IMR-90 (cell line): ENCODE measurements around the gene CTXN3. TPM values are rescaled to one million over a fixed set of nuclear protein-coding genes. Genes with fewer than 3 reads are reported as not detected.

Experiments
- ATAC-seq: fragments of 200-7000 bp; cut with Tn5 transposase; 2 replicates; pipeline ENCODE4 v1.9.1; 2020; ENCODE audit warnings: low read depth, mild to moderate bottlenecking, moderate library complexity
- BruUV-seq: library from RNA; stranded (reverse); fragments of 400-500 nt; replicated peaks from 2 replicates; lab custom pipeline; 2021; lab: Mats Ljungman, UMichigan
- CTCF ChIA-PET: fragments of 300-600 bp; formaldehyde crosslinking; extraction: SDS; loops from one replicate; lab custom pipeline; 2021; ENCODE audit warnings: antibody characterized with exemption; lab: Yijun Ruan, JAX
- POLR2A ChIA-PET: fragments of 300-600 bp; sonication (Branson Sonifier 250); formaldehyde crosslinking; loops from one replicate; lab custom pipeline; 2022; ENCODE audit warnings: antibody characterized with exemption; ENCODE audit not compliant: unreplicated experiment; lab: Charles Lee
- DNase-seq: peaks from one replicate; pipeline ENCODE4 v3.0.0; 2013
- H2AFZ ChIP-seq: replicated peaks from 2 replicates; pipeline ENCODE3; 2013; ENCODE audit warnings: low read length, mild to moderate bottlenecking; ENCODE audit not compliant: poor library complexity
- H2AK5ac ChIP-seq: 2 replicates; pipeline ENCODE4 v1.6.1; 2013; ENCODE audit warnings: low read depth, low read length, inconsistent platforms
- H2AK9ac ChIP-seq: replicated peaks from 2 replicates; pipeline ENCODE3; 2013; ENCODE audit warnings: mild to moderate bottlenecking, low read depth, low read length, moderate library complexity; ENCODE audit not compliant: poor library complexity
- H2BK120ac ChIP-seq: 2 replicates; pipeline ENCODE4 v1.6.1; 2013; ENCODE audit warnings: low read depth, low read length, inconsistent platforms
- H2BK15ac ChIP-seq: 3 replicates; pipeline ENCODE4 v1.6.1; 2013; ENCODE audit warnings: low read depth, low read length, inconsistent platforms
- H2BK20ac ChIP-seq: 2 replicates; pipeline ENCODE4 v1.6.1; 2013; ENCODE audit warnings: low read depth, mild to moderate bottlenecking, inconsistent platforms, low read length, moderate library complexity
- H2BK5ac ChIP-seq: 2 replicates; pipeline ENCODE4 v1.6.1; 2013; ENCODE audit warnings: mild to moderate bottlenecking, low read depth, low read length, inconsistent platforms; ENCODE audit not compliant: poor library complexity, severe bottlenecking
- H3K14ac ChIP-seq: replicated peaks from 2 replicates; pipeline ENCODE4 v1.6.1; 2013; ENCODE audit warnings: low read depth, low read length, inconsistent platforms
- H3K18ac ChIP-seq: 2 replicates; pipeline ENCODE4 v1.6.1; 2013; ENCODE audit warnings: low read depth, low read length, control low read depth
- H3K23ac ChIP-seq: 2 replicates; pipeline ENCODE4 v1.6.1; 2013; ENCODE audit warnings: low read depth, low read length, inconsistent platforms
- H3K27ac ChIP-seq: 2 replicates; pipeline ENCODE4 v1.5.1; 2013; ENCODE audit warnings: mild to moderate bottlenecking, control low read depth, low read length; ENCODE audit not compliant: insufficient read depth
- H3K27me3 ChIP-seq: 2 replicates; pipeline ENCODE4 v1.6.1; 2013; ENCODE audit warnings: low read length; ENCODE audit not compliant: control insufficient read depth, insufficient read depth
- H3K36me3 ChIP-seq: 2 replicates; pipeline ENCODE4 v1.6.1; 2013; ENCODE audit warnings: low read length, mixed read lengths; ENCODE audit not compliant: control insufficient read depth, insufficient read depth
- H3K4ac ChIP-seq: 2 replicates; pipeline ENCODE4 v1.6.1; 2013; ENCODE audit warnings: low read depth, low read length, inconsistent platforms
- H3K4me1 ChIP-seq: 2 replicates; pipeline ENCODE4 v1.6.1; 2013; ENCODE audit warnings: low read length, mixed read lengths; ENCODE audit not compliant: control insufficient read depth, insufficient read depth
- H3K4me2 ChIP-seq: 2 replicates; pipeline ENCODE4 v1.6.1; 2013; ENCODE audit warnings: low read depth, mild to moderate bottlenecking, control low read depth, low read length, moderate library complexity
- H3K4me3 ChIP-seq: 2 replicates; pipeline ENCODE4 v1.5.1; 2013; ENCODE audit warnings: low read depth, mild to moderate bottlenecking, control low read depth, low read length, moderate library complexity; ENCODE audit not compliant: insufficient read depth
- H3K56ac ChIP-seq: 2 replicates; pipeline ENCODE4 v1.6.1; 2013; ENCODE audit warnings: low read length, inconsistent platforms; ENCODE audit not compliant: insufficient read depth; ENCODE audit errors: extremely low read depth
- H3K79me1 ChIP-seq, 2 experiments: 2 replicates each; pipeline ENCODE4 v1.6.1; 2013; ENCODE audit warnings: low read length in 2 of 2, inconsistent platforms in 1 of 2, low read depth in 1 of 2
- H3K9ac ChIP-seq: 2 replicates; pipeline ENCODE4 v1.6.1; 2013; ENCODE audit warnings: low read depth, low read length, control low read depth
- H3K9me1 ChIP-seq: 2 replicates; pipeline ENCODE4 v1.6.1; 2013; ENCODE audit warnings: low read length, inconsistent platforms; ENCODE audit not compliant: insufficient read depth
- H3K9me3 ChIP-seq: 2 replicates; pipeline ENCODE4 v1.6.1; 2013; ENCODE audit warnings: low read length; ENCODE audit not compliant: control insufficient read depth, insufficient read depth
- H4K20me1 ChIP-seq: 2 replicates; pipeline ENCODE4 v1.6.1; 2013; ENCODE audit warnings: low read length, inconsistent platforms; ENCODE audit not compliant: insufficient read depth
- H4K5ac ChIP-seq: 2 replicates; pipeline ENCODE4 v1.6.1; 2013; ENCODE audit warnings: mild to moderate bottlenecking, low read depth, low read length, control low read depth
- H4K8ac ChIP-seq, 2 experiments: 2 replicates each; pipeline ENCODE4 v1.6.1; 2013; ENCODE audit warnings: low read depth in 2 of 2, low read length in 2 of 2, control low read depth in 1 of 2, inconsistent platforms in 1 of 2
- H4K91ac ChIP-seq: 2 replicates; pipeline ENCODE4 v1.6.1; 2013; ENCODE audit warnings: low read depth, low read length, inconsistent platforms; ENCODE audit not compliant: insufficient read depth
- BHLHE40 ChIP-seq: fragments of 150-350 bp; IDR thresholded peaks from 2 replicates; pipeline ENCODE4 v1.6.1; 2016; ENCODE audit warnings: mild to moderate bottlenecking, low read depth, low read length
- CEBPB ChIP-seq: IDR thresholded peaks from 2 replicates; pipeline ENCODE4 v1.6.1; 2012; ENCODE audit warnings: low read depth, low read length, improper control_type of control experiment
- CHD1 ChIP-seq: IDR thresholded peaks from 2 replicates; pipeline ENCODE4 v1.6.1; 2012; ENCODE audit warnings: low read depth, low read length, improper control_type of control experiment
- FOS ChIP-seq: fragments of 150-350 bp; IDR thresholded peaks from 2 replicates; pipeline ENCODE4 v1.6.1; 2016; ENCODE audit warnings: low read depth, low read length
- MAFK ChIP-seq: IDR thresholded peaks from 2 replicates; pipeline ENCODE4 v1.6.1; 2012; ENCODE audit warnings: low read depth, low read length, improper control_type of control experiment
- MAZ ChIP-seq: IDR thresholded peaks from 2 replicates; pipeline ENCODE4 v1.6.1; 2012; ENCODE audit warnings: low read depth, mild to moderate bottlenecking, low read length, improper control_type of control experiment, moderate library complexity, borderline replicate concordance
- MXI1 ChIP-seq: IDR thresholded peaks from 2 replicates; pipeline ENCODE4 v1.6.1; 2012; ENCODE audit warnings: low read depth, mild to moderate bottlenecking, low read length, moderate library complexity, borderline replicate concordance
- NFE2L2 ChIP-seq: fragments of 150-350 bp; IDR thresholded peaks from 2 replicates; pipeline ENCODE4 v1.6.1; 2016; ENCODE audit warnings: low read depth, mild to moderate bottlenecking, low read length
- POLR2A ChIP-seq: IDR thresholded peaks from 2 replicates; pipeline ENCODE4 v1.6.1; 2012; ENCODE audit warnings: mild to moderate bottlenecking, low read depth, low read length
- RAD21 ChIP-seq: IDR thresholded peaks from 2 replicates; pipeline ENCODE4 v1.6.1; 2012; ENCODE audit warnings: low read length, improper control_type of control experiment
- RCOR1 ChIP-seq: IDR thresholded peaks from 2 replicates; pipeline ENCODE4 v1.6.1; 2012; ENCODE audit warnings: mild to moderate bottlenecking, low read length, improper control_type of control experiment; ENCODE audit not compliant: insufficient replicate concordance
- RFX5 ChIP-seq: IDR thresholded peaks from 2 replicates; pipeline ENCODE4 v1.8.0; 2012; ENCODE audit warnings: low read depth, mild to moderate bottlenecking, low read length, moderate library complexity
- SMC3 ChIP-seq: fragments of 150-350 bp; IDR thresholded peaks from 2 replicates; pipeline ENCODE4 v1.6.1; 2016; ENCODE audit warnings: low read depth, mild to moderate bottlenecking, antibody characterized with exemption, low read length, moderate library complexity
- WGBS, 2 experiments: methylation state at CpG; one replicate each; pipeline versions ENCODE4 v1.1.5 to v1.1.7; 2013; ENCODE audit warnings: missing lambda C conversion rate in 2 of 2; ENCODE audit not compliant: insufficient read length in 1 of 2; ENCODE audit errors: extremely low coverage in 2 of 2; 5-methylcytosine and 5-hydroxymethylcytosine counted together
- dilution Hi-C: fragments of 300-500 bp; cut with HindIII; formaldehyde crosslinking; loops from one replicate; pipeline ENCODE4 v1.14.3; 2018; ENCODE audit warnings: low sequenced_read_pairs; ENCODE audit not compliant: unreplicated experiment
- in situ Hi-C: fragments of 300-500 bp; cut with MboI; formaldehyde crosslinking; loops from 3 replicates; pipeline ENCODE4 v1.14.3; 2019; ENCODE audit warnings: low sequenced_read_pairs, inconsistent platforms, mixed read lengths
- intact Hi-C: fragments of 100-400 bp; cut with micrococcal nuclease; formaldehyde crosslinking; loops from 2 replicates; pipeline ENCODE4 v1.10.0; 2022
- polyA plus RNA-seq, 3 experiments: library from polyadenylated mRNA; depleted of rRNA; stranded (reverse); fragments of >200 nt; gene quantifications; 2 replicates each; pipeline ENCODE4 v1.2.3, GENCODE V29; 2012; ENCODE audit warnings: low replicate concordance in 1 of 3
- total RNA-seq: library from RNA; depleted of rRNA; stranded (reverse); fragments of >200 nt; gene quantifications from 2 replicates; pipeline ENCODE4 v1.2.3, GENCODE V29; 2012
- TF ChIP-seq, protein P1 (sequence below): fragments of 150-350 bp; IDR thresholded peaks from 2 replicates; pipeline ENCODE4 v1.6.1; 2017; ENCODE audit warnings: mild to moderate bottlenecking, antibody characterized with exemption, low read length, low read depth
- TF ChIP-seq, protein P2 (sequence below): conservative IDR thresholded peaks from 2 replicates; pipeline ENCODE4 v1.5.1; 2012; ENCODE audit warnings: mild to moderate bottlenecking, low read depth, low read length, improper control_type of control experiment
- TF ChIP-seq, protein P3 (sequence below): fragments of 150-350 bp; IDR thresholded peaks from 2 replicates; pipeline ENCODE4 v1.6.1; 2016; ENCODE audit warnings: low read depth, mild to moderate bottlenecking, low read length, moderate library complexity, borderline replicate concordance

CTXN3 gene
- total and polyA plus RNA-seq, 2 of the 4 experiments (the other 2 are of a cell fraction), result not detected

- Histone ChIP-seq H2AK9ac (no peak overlapping the region), H3K14ac (no peak overlapping the region), H3K4me2 (no peak overlapping the region), H3K56ac (no peak overlapping the region), H3K4me3 (no peak overlapping the region), H3K9ac (no peak overlapping the region), H2BK20ac (no peak overlapping the region), H2BK120ac (no peak overlapping the region), H3K18ac (no peak overlapping the region), H2AK5ac (no peak overlapping the region), H4K5ac (no peak overlapping the region), H4K20me1 (no peaks in the 10 kb centered on the region), H4K91ac (no peak overlapping the region), H3K9me1 (0 out of 2 replicates have a peak, but pooled peaks cover 3% of the 10 kb centered on the region), H4K8ac (no peak overlapping the region), H3K4ac (no peak overlapping the region), H3K36me3 (no peaks in the 10 kb centered on the region), H2BK15ac (no peak overlapping the region), H3K27ac (no peak overlapping the region), H3K23ac (no peak overlapping the region), H3K79me1 (no peaks in the 10 kb centered on the region), H3K4me1 (no peaks in the 10 kb centered on the region), H3K27me3 (peaks cover 2% of the 10 kb centered on the region), H2AFZ (no peak overlapping the region), H2BK5ac (no peak overlapping the region), H3K9me3 (no peaks in the 10 kb centered on the region)
- TF ChIP-seq, protein P1, sequence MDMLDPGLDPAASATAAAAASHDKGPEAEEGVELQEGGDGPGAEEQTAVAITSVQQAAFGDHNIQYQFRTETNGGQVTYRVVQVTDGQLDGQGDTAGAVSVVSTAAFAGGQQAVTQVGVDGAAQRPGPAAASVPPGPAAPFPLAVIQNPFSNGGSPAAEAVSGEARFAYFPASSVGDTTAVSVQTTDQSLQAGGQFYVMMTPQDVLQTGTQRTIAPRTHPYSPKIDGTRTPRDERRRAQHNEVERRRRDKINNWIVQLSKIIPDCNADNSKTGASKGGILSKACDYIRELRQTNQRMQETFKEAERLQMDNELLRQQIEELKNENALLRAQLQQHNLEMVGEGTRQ, result no peak
- TF ChIP-seq CEBPB (no peak), MAFK (no peak), RFX5 (no peak), NFE2L2 (no peak), POLR2A (no peak), RCOR1 (no peak), SMC3 (no peak), RAD21 (no peak), BHLHE40 (no peak), MAZ (no peak), FOS (no peak), MXI1 (no peak), CHD1 (no peak)
- TF ChIP-seq, protein P2, sequence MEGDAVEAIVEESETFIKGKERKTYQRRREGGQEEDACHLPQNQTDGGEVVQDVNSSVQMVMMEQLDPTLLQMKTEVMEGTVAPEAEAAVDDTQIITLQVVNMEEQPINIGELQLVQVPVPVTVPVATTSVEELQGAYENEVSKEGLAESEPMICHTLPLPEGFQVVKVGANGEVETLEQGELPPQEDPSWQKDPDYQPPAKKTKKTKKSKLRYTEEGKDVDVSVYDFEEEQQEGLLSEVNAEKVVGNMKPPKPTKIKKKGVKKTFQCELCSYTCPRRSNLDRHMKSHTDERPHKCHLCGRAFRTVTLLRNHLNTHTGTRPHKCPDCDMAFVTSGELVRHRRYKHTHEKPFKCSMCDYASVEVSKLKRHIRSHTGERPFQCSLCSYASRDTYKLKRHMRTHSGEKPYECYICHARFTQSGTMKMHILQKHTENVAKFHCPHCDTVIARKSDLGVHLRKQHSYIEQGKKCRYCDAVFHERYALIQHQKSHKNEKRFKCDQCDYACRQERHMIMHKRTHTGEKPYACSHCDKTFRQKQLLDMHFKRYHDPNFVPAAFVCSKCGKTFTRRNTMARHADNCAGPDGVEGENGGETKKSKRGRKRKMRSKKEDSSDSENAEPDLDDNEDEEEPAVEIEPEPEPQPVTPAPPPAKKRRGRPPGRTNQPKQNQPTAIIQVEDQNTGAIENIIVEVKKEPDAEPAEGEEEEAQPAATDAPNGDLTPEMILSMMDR, result no peak
- TF ChIP-seq, protein P3, sequence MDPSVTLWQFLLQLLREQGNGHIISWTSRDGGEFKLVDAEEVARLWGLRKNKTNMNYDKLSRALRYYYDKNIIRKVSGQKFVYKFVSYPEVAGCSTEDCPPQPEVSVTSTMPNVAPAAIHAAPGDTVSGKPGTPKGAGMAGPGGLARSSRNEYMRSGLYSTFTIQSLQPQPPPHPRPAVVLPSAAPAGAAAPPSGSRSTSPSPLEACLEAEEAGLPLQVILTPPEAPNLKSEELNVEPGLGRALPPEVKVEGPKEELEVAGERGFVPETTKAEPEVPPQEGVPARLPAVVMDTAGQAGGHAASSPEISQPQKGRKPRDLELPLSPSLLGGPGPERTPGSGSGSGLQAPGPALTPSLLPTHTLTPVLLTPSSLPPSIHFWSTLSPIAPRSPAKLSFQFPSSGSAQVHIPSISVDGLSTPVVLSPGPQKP, result no peak
- intact Hi-C loops (no loop called here), dilution Hi-C loops (no loop called here), in situ Hi-C loops (no loop called here)
- CTCF ChIA-PET, result interaction anchor here (0.7 kb wide), 1 partner anchor 339 kb away, joined by 3 read pairs; no protein-coding TSS in a partner anchor
- no TSS peak for BruUV-seq
- POLR2A ChIA-PET, result no interaction called here
- no CpG with 5 or more reads among the region's 2 CpGs for WGBS, 2 experiments
- DNase-seq (no peak), ATAC-seq (no peak)
Measured at GRCh38 chr5:127642949-127643348, 5.9 kb upstream of the CTXN3 start.
